Mesenchymal stem cell (in vitro differentiated cells and primary cell): Measurements from ENCODE around the gene ABHD3.

Source experiments
- DNase-seq: peaks from one replicate; pipeline ENCODE4 v3.0.0-alpha.2; 2013
- H2AFZ ChIP-seq: one replicate; pipeline ENCODE4 v1.6.1; 2013; ENCODE audit warnings: low read depth, mild to moderate bottlenecking, control low read depth, inconsistent platforms, low read length, moderate library complexity
- H2AK5ac ChIP-seq: 2 replicates; pipeline ENCODE4 v1.6.1; 2013; ENCODE audit warnings: low read length, moderate library complexity, mild to moderate bottlenecking, inconsistent platforms; ENCODE audit not compliant: severe bottlenecking
- H2BK120ac ChIP-seq: one replicate; pipeline ENCODE4 v1.6.1; 2013; ENCODE audit warnings: low read depth, mild to moderate bottlenecking, inconsistent platforms, low read length, moderate library complexity
- H2BK12ac ChIP-seq, 2 experiments: one replicate each; pipeline ENCODE4 v1.6.1; 2013; ENCODE audit warnings: inconsistent platforms in 2 of 2, low read length in 2 of 2, mild to moderate bottlenecking in 2 of 2, moderate library complexity in 2 of 2, control low read depth in 1 of 2
- H2BK15ac ChIP-seq: one replicate; pipeline ENCODE4 v1.6.1; 2013; ENCODE audit warnings: mild to moderate bottlenecking, low read depth, inconsistent platforms; ENCODE audit not compliant: poor library complexity, severe bottlenecking
- H2BK5ac ChIP-seq: 2 replicates; pipeline ENCODE4 v1.6.1; 2013; ENCODE audit warnings: low read depth, mild to moderate bottlenecking, low read length, control low read depth, inconsistent platforms; ENCODE audit not compliant: poor library complexity, severe bottlenecking
- H3K14ac ChIP-seq, 2 experiments: one replicate each; pipeline ENCODE4 v1.6.1; 2013; ENCODE audit warnings: inconsistent platforms in 2 of 2, low read length in 2 of 2, control low read depth in 1 of 2, mild to moderate bottlenecking in 1 of 2, moderate library complexity in 1 of 2
- H3K18ac ChIP-seq, 2 experiments: one replicate each; pipeline ENCODE4 v1.6.1; 2013; ENCODE audit warnings: inconsistent platforms in 2 of 2, low read length in 2 of 2, control low read depth in 1 of 2, low read depth in 1 of 2, mild to moderate bottlenecking in 1 of 2
- H3K23ac ChIP-seq, 2 experiments: one replicate each; pipeline ENCODE4 v1.6.1; 2013; ENCODE audit warnings: inconsistent platforms in 2 of 2, low read length in 2 of 2, mild to moderate bottlenecking in 2 of 2, moderate library complexity in 2 of 2, control low read depth in 1 of 2
- H3K27ac ChIP-seq: 2 replicates; pipeline ENCODE4 v1.5.1; 2013; ENCODE audit warnings: mild to moderate bottlenecking, moderate library complexity, low read length, control low read depth, inconsistent platforms; ENCODE audit not compliant: poor library complexity, severe bottlenecking
- H3K27me3 ChIP-seq, 2 experiments: 2 replicates each; pipeline versions ENCODE4 v1.6.1 to v1.7.0; 2013; ENCODE audit warnings: low read length in 2 of 2, mild to moderate bottlenecking in 2 of 2, moderate library complexity in 2 of 2, control low read depth in 1 of 2, inconsistent platforms in 1 of 2; ENCODE audit not compliant: control insufficient read depth in 1 of 2, insufficient read depth in 1 of 2
- H3K36me3 ChIP-seq, 2 experiments: 2 replicates each; pipeline versions ENCODE4 v1.6.1 to v1.7.0; 2013; ENCODE audit warnings: low read length in 2 of 2, control low read depth in 1 of 2, inconsistent platforms in 1 of 2, low read depth in 1 of 2, mild to moderate bottlenecking in 1 of 2; ENCODE audit not compliant: insufficient read depth in 2 of 2, control insufficient read depth in 1 of 2
- H3K4ac ChIP-seq, 2 experiments: one replicate each; pipeline ENCODE4 v1.6.1; 2013; ENCODE audit warnings: inconsistent platforms in 2 of 2, low read length in 2 of 2, mild to moderate bottlenecking in 2 of 2, moderate library complexity in 2 of 2, control low read depth in 1 of 2, low read depth in 1 of 2
- H3K4me1 ChIP-seq: 2 replicates; pipeline ENCODE4 v1.6.1; 2013; ENCODE audit warnings: low read depth, low read length, control low read depth; ENCODE audit not compliant: control insufficient read depth, insufficient read depth
- H3K4me2 ChIP-seq: 2 replicates; pipeline ENCODE4 v1.6.1; 2013; ENCODE audit warnings: low read length, mild to moderate bottlenecking, inconsistent platforms; ENCODE audit not compliant: poor library complexity, severe bottlenecking
- H3K4me3 ChIP-seq, 2 experiments: 2 replicates each; pipeline versions ENCODE4 v1.5.1 to v1.7.0; 2013; ENCODE audit warnings: low read length in 2 of 2, mild to moderate bottlenecking in 2 of 2, control low read depth in 1 of 2, low read depth in 1 of 2; ENCODE audit not compliant: insufficient read depth in 1 of 2
- H3K79me1 ChIP-seq: replicated peaks from 2 replicates; pipeline ENCODE4 v1.6.1; 2013; ENCODE audit warnings: mild to moderate bottlenecking, control low read depth, low read length, inconsistent platforms; ENCODE audit not compliant: poor library complexity, severe bottlenecking
- H3K9ac ChIP-seq: 2 replicates; pipeline ENCODE4 v1.7.0; 2013; ENCODE audit warnings: mild to moderate bottlenecking, low read length, moderate library complexity
- H3K9me3 ChIP-seq: 2 replicates; pipeline ENCODE4 v1.7.0; 2013; ENCODE audit warnings: mild to moderate bottlenecking, low read length; ENCODE audit not compliant: control insufficient read depth
- H4K8ac ChIP-seq: one replicate; pipeline ENCODE4 v1.6.1; 2013; ENCODE audit warnings: inconsistent platforms, mild to moderate bottlenecking, low read length, moderate library complexity
- H4K91ac ChIP-seq: one replicate; pipeline ENCODE4 v1.6.1; 2013; ENCODE audit warnings: mild to moderate bottlenecking, low read length, inconsistent platforms
- WGBS: methylation state at CpG from one replicate; pipeline ENCODE4 v1.1.7; 2013; ENCODE audit warnings: mixed read lengths; 5-methylcytosine and 5-hydroxymethylcytosine counted together

The ABHD3 gene

GRCh38 chr18:21735452-21736015 lies 31.0 kb upstream of the ABHD3 start:
- no peak overlapping the region for H3K4me3 ChIP-seq
- H3K4me1 ChIP-seq = no peaks in the 10 kb centered on the region
- no peak overlapping the region for H3K27ac ChIP-seq
- peak overlapping the region in 1 of 2 experiments; percentile 54 for H2BK12ac ChIP-seq
- H2AFZ ChIP-seq = peak overlapping the region; percentile 51
- H3K9ac ChIP-seq = no peak overlapping the region
- H2AK5ac ChIP-seq = no peak overlapping the region
- no peaks in the 10 kb centered on the region for H3K9me3 ChIP-seq
- H4K91ac ChIP-seq = peak overlapping the region; percentile 73
- H3K18ac ChIP-seq = peak overlapping the region; percentile 0 to 44
- no peak overlapping the region for H3K14ac ChIP-seq
- peak; percentile 74 for DNase-seq
- H3K27me3 ChIP-seq = no peaks in the 10 kb centered on the region
- no peak overlapping the region for H3K4me2 ChIP-seq
- no peak overlapping the region for H2BK120ac ChIP-seq
- no peak overlapping the region for H3K4ac ChIP-seq
- 57% methylated on average over 12 of the region's 12 CpGs for WGBS
- H3K36me3 ChIP-seq = no peaks in the 10 kb centered on the region
- no peak overlapping the region for H2BK5ac ChIP-seq
- H3K79me1 ChIP-seq = no peaks in the 10 kb centered on the region
- peak overlapping the region; percentile 72 for H4K8ac ChIP-seq
- H2BK15ac ChIP-seq = no peak overlapping the region
- no peak overlapping the region for H3K23ac ChIP-seq

GRCh38 chr18:21733011-21733410 lies 28.4 kb upstream of the ABHD3 start:
- no peak overlapping the region for H3K14ac ChIP-seq
- no peak overlapping the region for H2AK5ac ChIP-seq
- H3K36me3 ChIP-seq = no peaks in the 10 kb centered on the region
- H3K4ac ChIP-seq = no peak overlapping the region
- H2BK12ac ChIP-seq = no peak overlapping the region
- no peak overlapping the region for H4K91ac ChIP-seq
- H3K23ac ChIP-seq = no peak overlapping the region
- peaks cover 0 to 3% of the 10 kb centered on the region in 2 experiments for H3K27me3 ChIP-seq
- H2BK5ac ChIP-seq = no peak overlapping the region
- no peaks in the 10 kb centered on the region for H3K79me1 ChIP-seq
- H3K9ac ChIP-seq = no peak overlapping the region
- no peak overlapping the region for H3K4me3 ChIP-seq
- H3K27ac ChIP-seq = no peak overlapping the region
- no peak overlapping the region for H3K4me2 ChIP-seq
- WGBS = 94% methylated on average over 5 of the region's 5 CpGs
- no peaks in the 10 kb centered on the region for H3K9me3 ChIP-seq
- DNase-seq = no peak
- H3K4me1 ChIP-seq = no peaks in the 10 kb centered on the region
- H2BK15ac ChIP-seq = no peak overlapping the region
- no peak overlapping the region for H2AFZ ChIP-seq
- H3K18ac ChIP-seq = no peak overlapping the region
- no peak overlapping the region for H2BK120ac ChIP-seq
- H4K8ac ChIP-seq = no peak overlapping the region

GRCh38 chr18:21727702-21728101 lies 23.1 kb upstream of the ABHD3 start:
- no peak overlapping the region for H3K4me2 ChIP-seq
- H3K27me3 ChIP-seq = peaks cover 0 to 11% of the 10 kb centered on the region in 2 experiments
- H4K91ac ChIP-seq = no peak overlapping the region
- no peak overlapping the region for H3K9ac ChIP-seq
- no peak overlapping the region for H3K23ac ChIP-seq
- 80% methylated on average over 2 of the region's 2 CpGs for WGBS
- no peak overlapping the region for H4K8ac ChIP-seq
- no peaks in the 10 kb centered on the region for H3K9me3 ChIP-seq
- H2AFZ ChIP-seq = no peak overlapping the region
- no peaks in the 10 kb centered on the region for H3K4me1 ChIP-seq
- H3K27ac ChIP-seq = no peak overlapping the region
- H2BK5ac ChIP-seq = no peak overlapping the region
- no peak overlapping the region for H2BK120ac ChIP-seq
- no peak overlapping the region for H2AK5ac ChIP-seq
- no peak overlapping the region for H2BK15ac ChIP-seq
- H3K18ac ChIP-seq = no peak overlapping the region
- no peak overlapping the region for H2BK12ac ChIP-seq
- no peaks in the 10 kb centered on the region for H3K36me3 ChIP-seq
- DNase-seq = no peak
- H3K4ac ChIP-seq = no peak overlapping the region
- no peak overlapping the region for H3K4me3 ChIP-seq
- no peaks in the 10 kb centered on the region for H3K79me1 ChIP-seq
- H3K14ac ChIP-seq = no peak overlapping the region

DNA sequence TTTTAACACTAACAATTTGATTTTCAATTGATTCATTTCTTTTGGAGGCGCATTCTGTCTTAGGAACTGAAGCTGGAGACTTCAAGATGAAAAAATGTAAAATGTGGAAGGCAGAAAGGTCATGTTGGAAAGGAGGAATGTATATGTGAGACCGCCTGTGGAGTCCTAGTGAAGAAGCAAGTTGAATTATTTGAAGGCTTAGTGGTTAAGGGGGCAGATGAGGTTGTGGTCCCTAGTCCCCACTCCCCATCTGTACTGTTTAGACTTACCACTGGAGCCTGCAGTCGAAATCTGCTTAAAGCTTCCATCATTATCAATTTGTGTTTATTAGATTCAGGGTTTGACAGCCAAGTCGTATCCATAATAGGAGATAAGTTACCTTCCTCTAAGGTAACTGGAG lies 20.6 kb upstream of the ABHD3 start:
- Histone ChIP-seq H2BK120ac (no peak overlapping the region), H3K18ac (no peak overlapping the region), H2BK12ac (no peak overlapping the region), H3K79me1 (no peaks in the 10 kb centered on the region), H3K36me3 (no peaks in the 10 kb centered on the region), H3K4me1 (no peaks in the 10 kb centered on the region), H3K27ac (no peak overlapping the region), H3K14ac (no peak overlapping the region), H3K23ac (no peak overlapping the region), H2AFZ (no peak overlapping the region), H3K27me3 (peaks cover 0 to 11% of the 10 kb centered on the region in 2 experiments), H3K4ac (no peak overlapping the region), H2BK15ac (no peak overlapping the region), H2BK5ac (no peak overlapping the region), H3K9me3 (no peaks in the 10 kb centered on the region), H3K4me2 (no peak overlapping the region), H3K9ac (no peak overlapping the region), H3K4me3 (no peak overlapping the region), H4K91ac (no peak overlapping the region), H2AK5ac (no peak overlapping the region), H4K8ac (no peak overlapping the region)
- DNase-seq = no peak
- WGBS = 97% methylated on average over 2 of the region's 4 CpGs
